T-cell (primary cell): ENCODE measurements around the gene ZNF597. TPM values are rescaled to one million over a fixed set of nuclear protein-coding genes. Genes with fewer than 3 reads are reported as not detected.

Experiments
- ATAC-seq, 4 experiments: fragments of 200-7000 bp in 3 of 4; fragments of 150-1000 bp in 1 of 4; cut with Tn5 transposase; replicated peaks in 1 of 4; 1 replicate in 3 of 4; 2 replicates in 1 of 4; pipeline ENCODE4 v1.10.0; 2021; ENCODE audit warnings: moderate library complexity in 3 of 4, mild to moderate bottlenecking in 2 of 4, moderate number of reproducible peaks in 1 of 4
- CTCF ChIA-PET, 2 donors: fragments of 300-600 bp; sonication (Branson Sonifier 250); formaldehyde crosslinking; loops; one replicate each; lab custom pipeline; 2022; ENCODE audit warnings: antibody characterized with exemption in 2 of 2; lab: Charles Lee
- POLR2A ChIA-PET, 2 donors: fragments of 300-600 bp; sonication (Branson Sonifier 250); formaldehyde crosslinking; loops; one replicate each; lab custom pipeline; 2022; ENCODE audit warnings: antibody characterized with exemption in 2 of 2; lab: Charles Lee
- DNase-seq, 35 experiments: peaks; one replicate each; pipeline versions ENCODE4 v3.0.0 to v3.0.0-alpha.2; 2013 to 2023
- H3K27ac ChIP-seq: one replicate; pipeline ENCODE4 v1.5.1; 2013; ENCODE audit warnings: low read length
- H3K27me3 ChIP-seq, 2 experiments: replicated peaks in 1 of 2; 1 replicate in 1 of 2; 2 replicates in 1 of 2; pipeline versions ENCODE4 v1.6.1 to v1.7.0; 2013; ENCODE audit warnings: low read length in 1 of 2, mixed read lengths in 1 of 2; ENCODE audit not compliant: control insufficient read depth in 2 of 2, insufficient read depth in 2 of 2; ENCODE audit errors: extremely low read depth in 1 of 2
- H3K36me3 ChIP-seq, 2 donors: 1 replicate in 1 of 2; 2 replicates in 1 of 2; pipeline versions ENCODE4 v1.6.1 to v1.7.0; 2013; ENCODE audit warnings: low read length in 1 of 2; ENCODE audit not compliant: control insufficient read depth in 2 of 2, insufficient read depth in 1 of 2; ENCODE audit errors: extremely low read depth in 1 of 2
- H3K4me1 ChIP-seq, 2 experiments: 1 replicate in 1 of 2; 2 replicates in 1 of 2; pipeline versions ENCODE4 v1.6.1 to v1.7.0; 2013; ENCODE audit warnings: low read length in 2 of 2, mixed read lengths in 1 of 2; ENCODE audit not compliant: insufficient read depth in 2 of 2, control insufficient read depth in 1 of 2; ENCODE audit errors: extremely low read depth in 1 of 2
- H3K4me3 ChIP-seq, 2 donors: 1 replicate in 1 of 2; 2 replicates in 1 of 2; pipeline versions ENCODE4 v1.5.1 to v1.7.0; 2013; ENCODE audit warnings: mild to moderate bottlenecking in 2 of 2, low read length in 1 of 2, moderate library complexity in 1 of 2; ENCODE audit not compliant: control insufficient read depth in 1 of 2; ENCODE audit errors: extremely low read depth in 1 of 2
- H3K9me3 ChIP-seq: 2 replicates; pipeline ENCODE4 v1.7.0; 2013
- H3K27ac Mint-ChIP-seq, 2 donors: one replicate each; pipeline ENCODE4 v1.8.0; 2020 to 2021; ENCODE audit warnings: mild to moderate bottlenecking in 2 of 2, mixed read lengths in 2 of 2
- H3K27me3 Mint-ChIP-seq, 2 donors: one replicate each; pipeline ENCODE4 v1.8.0; 2021 to 2022; ENCODE audit warnings: mixed read lengths in 2 of 2
- H3K36me3 Mint-ChIP-seq: one replicate; pipeline ENCODE4 v1.8.0; 2021; ENCODE audit warnings: mixed read lengths
- H3K4me1 Mint-ChIP-seq, 3 donors: one replicate each; pipeline ENCODE4 v1.8.0; 2020 to 2022; ENCODE audit warnings: mixed read lengths in 3 of 3, mild to moderate bottlenecking in 1 of 3
- H3K4me3 Mint-ChIP-seq, 3 donors: one replicate each; pipeline ENCODE4 v1.8.0; 2020 to 2022; ENCODE audit warnings: mild to moderate bottlenecking in 3 of 3, mixed read lengths in 3 of 3, moderate library complexity in 3 of 3
- H3K9me3 Mint-ChIP-seq, 3 donors: one replicate each; pipeline ENCODE4 v1.8.0; 2020 to 2022; ENCODE audit warnings: mixed read lengths in 3 of 3
- WGBS: methylation state at CpG from one replicate; pipeline ENCODE4 v1.1.5; 2013; ENCODE audit warnings: missing lambda C conversion rate; ENCODE audit not compliant: insufficient coverage; 5-methylcytosine and 5-hydroxymethylcytosine counted together
- total RNA-seq, 35 experiments: library from RNA in 6 of 35; stranded (reverse) in 6 of 35; fragments of 120-200 nt in 1 of 35; gene quantifications; one replicate each; pipeline versions ENCODE4 v1.2.1 to v1.2.4 and lab custom pipeline; 2013 to 2026

The ZNF597 gene
- total RNA-seq, 5 donors from 2014 or later (not counting 1 experiment from before 2014, with no cell fraction given): 2.2 to 4.8 (median 4.3) TPM

GRCh38 chr16:3465301-3465700 is 22.0 kb upstream of the ZNF597 start:
- POLR2A ChIA-PET: no interaction called here
- peak overlapping the region in 1 of 2 donors; percentile 16 for H3K27ac Mint-ChIP-seq
- H3K36me3 ChIP-seq: peaks cover 8 to 25% of the 10 kb centered on the region in 2 donors

GRCh38 chr16:3461151-3461550 is 17.8 kb upstream of the ZNF597 start:
- H3K4me1 Mint-ChIP-seq: peaks cover 56 to 72% (median 71%) of the 10 kb centered on the region in 3 donors
- POLR2A ChIA-PET: no interaction called here
- no peak overlapping the region for H3K4me3 ChIP-seq
- peaks cover 2 to 11% of the 10 kb centered on the region in 2 donors for H3K36me3 ChIP-seq
- no peaks in the 10 kb centered on the region for H3K36me3 Mint-ChIP-seq
- H3K27me3 ChIP-seq: no peaks in the 10 kb centered on the region
- H3K4me1 ChIP-seq: peaks cover 28 to 77% of the 10 kb centered on the region in 2 experiments
- CTCF ChIA-PET: interaction anchor here in 1 of 2 donors (0.9 kb wide), 1 partner anchor 429 kb away, joined by 3 read pairs; no protein-coding TSS in a partner anchor
- no peaks in the 10 kb centered on the region for H3K27me3 Mint-ChIP-seq
- DNase-seq: peak; percentile 26 to 76 (median 62)
- WGBS: 100% methylated on average over 1 of the region's 8 CpGs
- H3K4me3 Mint-ChIP-seq: peak overlapping the region in 2 of 3 donors; percentile 3 to 91
- H3K27ac Mint-ChIP-seq: peak overlapping the region; percentile 50 to 79
- no peaks in the 10 kb centered on the region for H3K9me3 ChIP-seq
- no peak overlapping the region for H3K27ac ChIP-seq
- peak in 1 of 4 experiments; percentile 34 for ATAC-seq
- no peaks in the 10 kb centered on the region for H3K9me3 Mint-ChIP-seq

More at GRCh38 chr16:3465301-3465700, 22.0 kb upstream of the ZNF597 start:
- Histone ChIP-seq H3K4me3 (no peak overlapping the region), H3K9me3 (no peaks in the 10 kb centered on the region), H3K27me3 (peaks cover 0 to 2% of the 10 kb centered on the region in 2 experiments), H3K27ac (no peak overlapping the region), H3K4me1 (peaks cover 14 to 71% of the 10 kb centered on the region in 2 experiments)
- H3K27me3 Mint-ChIP-seq: no peaks in the 10 kb centered on the region
- CTCF ChIA-PET: no interaction called here
- H3K4me1 Mint-ChIP-seq: peaks cover 66 to 82% (median 82%) of the 10 kb centered on the region in 3 donors
- ATAC-seq: no peak
- peaks cover 10% of the 10 kb centered on the region for H3K36me3 Mint-ChIP-seq
- no peak overlapping the region for H3K4me3 Mint-ChIP-seq
- no peak for DNase-seq
- H3K9me3 Mint-ChIP-seq: no peaks in the 10 kb centered on the region
- WGBS: 90% methylated on average over 8 of the region's 12 CpGs

GRCh38 chr16:3460585-3460984 is 17.3 kb upstream of the ZNF597 start:
- Mint-ChIP-seq H3K4me1 (peaks cover 56 to 70% (median 69%) of the 10 kb centered on the region in 3 donors), H3K27me3 (no peaks in the 10 kb centered on the region), H3K27ac (peak overlapping the region; percentile 50 to 79), H3K9me3 (no peaks in the 10 kb centered on the region), H3K36me3 (no peaks in the 10 kb centered on the region), H3K4me3 (peak overlapping the region; percentile 3 to 91 (median 21))
- Histone ChIP-seq H3K27ac (no peak overlapping the region), H3K4me3 (no peak overlapping the region), H3K4me1 (peaks cover 28 to 72% of the 10 kb centered on the region in 2 experiments), H3K27me3 (no peaks in the 10 kb centered on the region), H3K9me3 (no peaks in the 10 kb centered on the region), H3K36me3 (peaks cover 2 to 5% of the 10 kb centered on the region in 2 donors)
- ChIA-PET POLR2A (interaction anchor here in 1 of 2 donors (0.7 kb wide), 1 partner anchor 49 kb away, joined by 4 read pairs; no protein-coding TSS in a partner anchor), CTCF (interaction anchor here in 1 of 2 donors (0.6 to 0.9 kb wide), 2 partner anchors 358 to 429 kb away, joined by 3 to 6 read pairs; no protein-coding TSS in a partner anchor)
- no peak for DNase-seq
- no peak for ATAC-seq
- WGBS: 97% methylated on average over 4 of the region's 8 CpGs

DNA sequence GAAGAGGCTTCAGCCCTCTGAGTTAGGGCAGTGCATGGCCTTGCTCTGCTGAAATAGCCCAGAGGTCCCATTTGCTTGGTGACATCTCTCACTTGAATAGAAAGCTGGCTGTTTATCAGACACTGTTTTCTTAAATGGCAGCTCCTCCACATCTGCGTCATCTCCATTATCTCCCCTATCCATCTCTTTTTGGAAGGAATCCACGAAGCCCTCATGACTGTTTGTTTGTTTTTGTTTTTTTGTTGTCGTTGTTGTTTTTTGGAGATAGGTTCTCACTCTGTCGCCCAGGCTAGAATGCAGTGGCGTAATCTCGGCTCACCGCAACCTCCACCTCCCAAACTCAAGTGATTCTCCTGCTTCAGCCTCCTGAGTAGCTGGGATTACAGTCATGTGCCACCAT is 16.8 kb upstream of the ZNF597 start:
- WGBS: no CpG with 5 or more reads among the region's 7 CpGs
- peak overlapping the region; percentile 1 to 91 (median 21) for H3K4me3 Mint-ChIP-seq
- H3K27me3 Mint-ChIP-seq: no peaks in the 10 kb centered on the region
- POLR2A ChIA-PET: interaction anchor here in 1 of 2 donors (0.7 kb wide), 1 partner anchor 49 kb away, joined by 4 read pairs; no protein-coding TSS in a partner anchor
- CTCF ChIA-PET: interaction anchor here in 1 of 2 donors (0.6 kb wide), 1 partner anchor 358 kb away, joined by 6 read pairs; no protein-coding TSS in a partner anchor
- H3K36me3 Mint-ChIP-seq: no peaks in the 10 kb centered on the region
- H3K4me1 ChIP-seq: peaks cover 28 to 67% of the 10 kb centered on the region in 2 experiments
- H3K9me3 Mint-ChIP-seq: no peaks in the 10 kb centered on the region
- no peak overlapping the region for H3K4me3 ChIP-seq
- H3K27me3 ChIP-seq: no peaks in the 10 kb centered on the region
- H3K36me3 ChIP-seq: peaks cover 0 to 3% of the 10 kb centered on the region in 2 donors
- DNase-seq (no peak), ATAC-seq (no peak)
- peaks cover 52 to 65% (median 64%) of the 10 kb centered on the region in 3 donors for H3K4me1 Mint-ChIP-seq
- no peaks in the 10 kb centered on the region for H3K9me3 ChIP-seq
- no peak overlapping the region for H3K27ac ChIP-seq
- H3K27ac Mint-ChIP-seq: peak overlapping the region; percentile 90 to 93

DNA sequence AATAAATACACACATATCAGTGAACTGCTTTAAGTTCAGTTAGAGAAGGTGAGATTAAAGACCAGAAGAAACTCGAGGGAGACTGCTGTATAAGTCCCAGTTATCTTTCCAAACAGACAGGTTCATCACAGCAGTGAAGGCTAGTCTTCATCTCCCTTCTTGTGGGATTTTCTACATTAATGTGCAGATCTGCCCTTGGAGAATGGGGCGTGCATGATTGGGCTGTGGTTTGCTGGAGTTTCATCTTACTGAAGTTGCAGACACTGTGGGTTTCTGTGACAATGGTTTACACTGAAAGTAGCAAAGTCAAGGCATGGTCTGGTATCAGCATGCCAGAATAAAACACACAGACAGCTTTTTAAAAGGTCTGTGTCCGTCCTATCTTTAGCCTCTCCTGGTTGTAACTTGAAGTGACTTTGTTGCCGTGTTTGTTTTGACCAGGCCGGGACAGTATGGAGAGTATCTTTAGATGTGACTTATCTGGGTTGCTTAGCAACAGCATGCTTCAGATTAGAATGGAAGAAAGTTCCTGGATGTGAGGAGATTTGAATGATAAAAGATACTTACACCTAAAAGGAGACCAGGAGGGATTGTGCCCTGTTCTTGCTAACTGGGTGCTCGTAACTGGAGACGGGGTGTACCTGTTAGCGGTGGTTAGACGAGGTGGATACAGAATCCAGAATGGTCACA is 16.2 kb upstream of the ZNF597 start:
- no peaks in the 10 kb centered on the region for H3K36me3 Mint-ChIP-seq
- peak in 6 of 35 experiments; percentile 11 to 51 (median 26) for DNase-seq
- H3K4me3 ChIP-seq: peak overlapping the region in 1 of 2 donors; percentile 87
- peaks cover 0 to 3% of the 10 kb centered on the region in 2 donors for H3K36me3 ChIP-seq
- no peaks in the 10 kb centered on the region for H3K27me3 Mint-ChIP-seq
- no peaks in the 10 kb centered on the region for H3K9me3 ChIP-seq
- peak overlapping the region; percentile 90 to 93 for H3K27ac Mint-ChIP-seq
- H3K27ac ChIP-seq: peak overlapping the region; percentile 72
- WGBS: 55% methylated on average over 5 of the region's 9 CpGs
- no peaks in the 10 kb centered on the region for H3K27me3 ChIP-seq
- H3K4me1 Mint-ChIP-seq: peaks cover 52 to 63% (median 62%) of the 10 kb centered on the region in 3 donors
- no peaks in the 10 kb centered on the region for H3K9me3 Mint-ChIP-seq
- POLR2A ChIA-PET: no interaction called here
- H3K4me1 ChIP-seq: peaks cover 28 to 62% of the 10 kb centered on the region in 2 experiments
- H3K4me3 Mint-ChIP-seq: peak overlapping the region; percentile 89 to 91 (median 89)
- CTCF ChIA-PET: interaction anchor here in 1 of 2 donors (0.6 kb wide), 1 partner anchor 357 kb away, joined by 6 read pairs; no protein-coding TSS in a partner anchor
- no peak for ATAC-seq

DNA sequence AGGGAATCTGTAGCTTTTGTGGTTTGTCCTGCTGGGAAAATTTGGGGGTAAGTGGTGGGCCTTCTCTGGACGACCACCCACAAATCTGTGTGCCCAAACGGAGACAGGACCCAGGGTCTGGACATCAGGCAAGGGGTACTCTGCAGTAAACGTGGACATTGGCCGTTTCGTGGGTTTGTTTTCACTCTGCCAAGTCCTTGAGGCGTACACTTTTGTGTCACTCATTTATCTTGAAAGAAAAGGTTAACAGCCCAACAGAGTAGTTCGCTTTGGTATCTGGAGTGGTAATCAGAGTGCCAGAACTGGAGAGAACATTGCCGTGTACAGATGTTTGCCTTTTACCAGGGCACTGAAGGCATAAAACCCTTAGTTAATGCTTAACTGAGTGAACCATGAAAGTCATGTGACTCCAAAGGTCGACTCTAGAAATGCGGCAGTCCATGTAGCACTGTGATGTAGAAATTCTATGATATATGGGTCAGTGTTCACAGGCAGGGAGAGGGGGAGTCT is 15.6 kb upstream of the ZNF597 start:
- peak overlapping the region; percentile 72 for H3K27ac ChIP-seq
- Mint-ChIP-seq H3K9me3 (no peaks in the 10 kb centered on the region), H3K4me1 (peaks cover 46 to 57% (median 56%) of the 10 kb centered on the region in 3 donors), H3K4me3 (peak overlapping the region; percentile 89 to 91 (median 89)), H3K36me3 (no peaks in the 10 kb centered on the region), H3K27ac (peak overlapping the region; percentile 90 to 93), H3K27me3 (no peaks in the 10 kb centered on the region)
- no peaks in the 10 kb centered on the region for H3K27me3 ChIP-seq
- DNase-seq (peak in 3 of 35 experiments; percentile 7 to 49 (median 13)), ATAC-seq (no peak)
- H3K4me3 ChIP-seq: peak overlapping the region; percentile 80 to 87
- peaks cover 0 to 3% of the 10 kb centered on the region in 2 donors for H3K36me3 ChIP-seq
- CTCF ChIA-PET: no interaction called here
- 5% methylated on average over 7 of the region's 10 CpGs for WGBS
- H3K9me3 ChIP-seq: no peaks in the 10 kb centered on the region
- peaks cover 28 to 55% of the 10 kb centered on the region in 2 experiments for H3K4me1 ChIP-seq
- POLR2A ChIA-PET: interaction anchor here in 1 of 2 donors (0.5 kb wide), 1 partner anchor 325 kb away, joined by 3 read pairs; no protein-coding TSS in a partner anchor
